CD4-positive, alpha-beta T cell treated with Interferon gamma for 1 hour (primary cell): ENCODE results near the gene DNAJB13.

Experiments used
- DNase-seq: peaks from one replicate; pipeline ENCODE4 v3.0.0-alpha.2; 2020

Gene DNAJB13

GRCh38 chr11:74018331-74019005, 67.6 kb downstream of the DNAJB13 start:
- peak; percentile 66 for DNase-seq

- no peak for DNase-seq
Observed at GRCh38 chr11:74019104-74019738, 68.4 kb downstream of the DNAJB13 start.

GRCh38 chr11:74019860-74020259, 69.0 kb downstream of the DNAJB13 start:
- DNase-seq = no peak
